ENCODE data around the gene RIOX2.

DNA sequence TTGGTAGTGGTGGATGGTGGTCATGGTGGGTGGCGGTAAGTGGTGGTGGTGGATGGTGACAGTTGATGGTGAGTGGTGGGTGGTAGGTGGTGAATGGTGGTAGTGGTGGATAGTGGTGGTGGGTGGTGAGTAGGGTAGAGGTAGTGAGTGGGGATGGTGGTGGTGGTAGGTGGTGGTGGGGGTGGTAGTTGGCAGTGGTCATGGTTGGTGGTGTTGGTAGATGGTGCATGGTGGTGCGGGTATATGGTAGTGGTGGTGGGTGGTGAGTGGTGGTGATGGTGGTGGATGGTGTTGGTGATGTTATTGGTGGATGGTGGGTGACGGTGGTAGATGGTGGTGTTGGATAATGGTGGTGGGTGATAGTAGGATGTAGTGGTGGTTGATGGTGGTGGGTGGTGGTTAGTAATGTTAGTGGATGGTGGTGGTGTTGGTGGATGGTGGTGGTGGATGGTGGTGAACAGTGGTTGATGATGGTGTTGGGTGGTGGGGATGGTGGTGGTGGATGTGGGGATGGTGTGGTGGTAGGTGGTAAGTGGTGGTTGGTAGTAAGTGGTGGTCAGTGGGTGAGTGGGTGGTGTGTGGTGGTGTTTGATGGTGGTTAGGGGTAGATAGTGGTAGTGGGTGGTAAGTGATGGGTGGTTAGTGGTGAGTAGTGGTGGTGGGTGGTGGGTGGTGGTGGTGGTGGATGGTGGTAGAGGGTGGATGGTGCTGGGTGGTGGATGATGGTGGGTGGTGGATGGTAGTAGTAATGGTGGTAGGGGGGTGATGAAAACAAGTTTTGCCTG is 16.7 kb upstream of the RIOX2 start:
- TF ChIP-seq, protein P1, sequence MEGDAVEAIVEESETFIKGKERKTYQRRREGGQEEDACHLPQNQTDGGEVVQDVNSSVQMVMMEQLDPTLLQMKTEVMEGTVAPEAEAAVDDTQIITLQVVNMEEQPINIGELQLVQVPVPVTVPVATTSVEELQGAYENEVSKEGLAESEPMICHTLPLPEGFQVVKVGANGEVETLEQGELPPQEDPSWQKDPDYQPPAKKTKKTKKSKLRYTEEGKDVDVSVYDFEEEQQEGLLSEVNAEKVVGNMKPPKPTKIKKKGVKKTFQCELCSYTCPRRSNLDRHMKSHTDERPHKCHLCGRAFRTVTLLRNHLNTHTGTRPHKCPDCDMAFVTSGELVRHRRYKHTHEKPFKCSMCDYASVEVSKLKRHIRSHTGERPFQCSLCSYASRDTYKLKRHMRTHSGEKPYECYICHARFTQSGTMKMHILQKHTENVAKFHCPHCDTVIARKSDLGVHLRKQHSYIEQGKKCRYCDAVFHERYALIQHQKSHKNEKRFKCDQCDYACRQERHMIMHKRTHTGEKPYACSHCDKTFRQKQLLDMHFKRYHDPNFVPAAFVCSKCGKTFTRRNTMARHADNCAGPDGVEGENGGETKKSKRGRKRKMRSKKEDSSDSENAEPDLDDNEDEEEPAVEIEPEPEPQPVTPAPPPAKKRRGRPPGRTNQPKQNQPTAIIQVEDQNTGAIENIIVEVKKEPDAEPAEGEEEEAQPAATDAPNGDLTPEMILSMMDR (IDR thresholded peaks at IDR 0.05): no peak
- no peak for TF ChIP-seq POLR2A (IDR thresholded peaks at IDR 0.05; ENCODE audit: low read depth)
- no peak for TF ChIP-seq EP300 (IDR thresholded peaks at IDR 0.05)
- TF ChIP-seq POLR2AphosphoS5 (IDR thresholded peaks at IDR 0.05): no peak

Measured in esophagus muscularis mucosa (tissue), 4 donors.